Measurements from ENCODE around the gene RFC1. TPM values are rescaled to one million over a fixed set of nuclear protein-coding genes. Genes with fewer than 3 reads are reported as not detected.
A peak's percentile ranks its signal among the peaks of the same experiment; 100 is the strongest.

RFC1 gene
- total RNA-seq, 2 donors from 2014 or later = 30.9 to 46.8 TPM

- no peaks in the 10 kb centered on the region for H3K9me3 ChIP-seq
- H3K36me3 ChIP-seq (replicated peaks in 1 of 2; ENCODE audit: insufficient read depth in 1 of 2, low read depth in 2 of 2) = peaks cover 0 to 8% of the 10 kb centered on the region in 2 donors
- no peak for DNase-seq
- H3K27me3 ChIP-seq = no peaks in the 10 kb centered on the region
- intact Hi-C loops (cut with DNase I) = no loop called here
- no peak for ATAC-seq
- H3K4me3 ChIP-seq = no peak overlapping the region
- peaks cover 16% of the 10 kb centered on the region for H3K4me1 ChIP-seq
- TF ChIP-seq, protein P1, sequence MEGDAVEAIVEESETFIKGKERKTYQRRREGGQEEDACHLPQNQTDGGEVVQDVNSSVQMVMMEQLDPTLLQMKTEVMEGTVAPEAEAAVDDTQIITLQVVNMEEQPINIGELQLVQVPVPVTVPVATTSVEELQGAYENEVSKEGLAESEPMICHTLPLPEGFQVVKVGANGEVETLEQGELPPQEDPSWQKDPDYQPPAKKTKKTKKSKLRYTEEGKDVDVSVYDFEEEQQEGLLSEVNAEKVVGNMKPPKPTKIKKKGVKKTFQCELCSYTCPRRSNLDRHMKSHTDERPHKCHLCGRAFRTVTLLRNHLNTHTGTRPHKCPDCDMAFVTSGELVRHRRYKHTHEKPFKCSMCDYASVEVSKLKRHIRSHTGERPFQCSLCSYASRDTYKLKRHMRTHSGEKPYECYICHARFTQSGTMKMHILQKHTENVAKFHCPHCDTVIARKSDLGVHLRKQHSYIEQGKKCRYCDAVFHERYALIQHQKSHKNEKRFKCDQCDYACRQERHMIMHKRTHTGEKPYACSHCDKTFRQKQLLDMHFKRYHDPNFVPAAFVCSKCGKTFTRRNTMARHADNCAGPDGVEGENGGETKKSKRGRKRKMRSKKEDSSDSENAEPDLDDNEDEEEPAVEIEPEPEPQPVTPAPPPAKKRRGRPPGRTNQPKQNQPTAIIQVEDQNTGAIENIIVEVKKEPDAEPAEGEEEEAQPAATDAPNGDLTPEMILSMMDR (IDR thresholded peaks at IDR 0.05) = no peak
- no peak for TF ChIP-seq POLR2A (IDR thresholded peaks at IDR 0.05)
- no peak overlapping the region for H3K27ac ChIP-seq
Observed at GRCh38 chr4:39320381-39321115, 45.6 kb downstream of the RFC1 start.

- H3K4me3 ChIP-seq = no peak overlapping the region
- peaks cover 0 to 9% of the 10 kb centered on the region in 2 donors for H3K36me3 ChIP-seq (replicated peaks in 1 of 2; ENCODE audit: insufficient read depth in 1 of 2, low read depth in 2 of 2)
- no peaks in the 10 kb centered on the region for H3K27me3 ChIP-seq
- ATAC-seq (no peak), DNase-seq (no peak)
- H3K4me1 ChIP-seq = peaks cover 10% of the 10 kb centered on the region
- H3K27ac ChIP-seq = no peak overlapping the region
- TF ChIP-seq, protein P1 (IDR thresholded peaks at IDR 0.05) = no peak
- no peak for TF ChIP-seq POLR2A (IDR thresholded peaks at IDR 0.05)
- H3K9me3 ChIP-seq = no peaks in the 10 kb centered on the region
- intact Hi-C loops (cut with DNase I) = no loop called here
- WGBS, 2 donors = 93% methylated on average over 4 of the region's 4 CpGs
Observed at GRCh38 chr4:39319676-39320075, 46.5 kb downstream of the RFC1 start.

- 41% methylated on average over 4 of the region's 4 CpGs for WGBS, 2 donors
- H3K4me3 ChIP-seq = no peak overlapping the region
- H3K27me3 ChIP-seq = no peaks in the 10 kb centered on the region
- intact Hi-C loops (cut with DNase I) = no loop called here
- peaks cover 0 to 22% of the 10 kb centered on the region in 2 donors for H3K36me3 ChIP-seq (replicated peaks in 1 of 2; ENCODE audit: insufficient read depth in 1 of 2, low read depth in 2 of 2)
- H3K27ac ChIP-seq = peak overlapping the region in 1 of 4 donors; percentile 24
- DNase-seq (no peak), ATAC-seq (no peak)
- no peak for TF ChIP-seq POLR2A (IDR thresholded peaks at IDR 0.05)
- TF ChIP-seq, protein P1 (IDR thresholded peaks at IDR 0.05) = no peak
- no peaks in the 10 kb centered on the region for H3K9me3 ChIP-seq
- peaks cover 12% of the 10 kb centered on the region for H3K4me1 ChIP-seq
Observed at GRCh38 chr4:39312816-39313215, 53.3 kb downstream of the RFC1 start.

- Histone ChIP-seq H3K27ac (no peak overlapping the region), H3K4me1 (peaks cover 20% of the 10 kb centered on the region), H3K27me3 (no peaks in the 10 kb centered on the region), H3K9me3 (no peaks in the 10 kb centered on the region), H3K36me3 (replicated peaks in 1 of 2; ENCODE audit: insufficient read depth in 1 of 2, low read depth in 2 of 2) (peaks cover 0 to 14% of the 10 kb centered on the region in 2 donors), H3K4me3 (no peak overlapping the region)
- TF ChIP-seq, protein P1 (IDR thresholded peaks at IDR 0.05) = no peak
- TF ChIP-seq POLR2A (IDR thresholded peaks at IDR 0.05) = no peak
- ATAC-seq = no peak
- 25 to 46% methylated on average over 6 of the region's 6 CpGs for WGBS, 2 donors
- intact Hi-C loops (cut with DNase I) = no loop called here
- no peak for DNase-seq
Observed at GRCh38 chr4:39308611-39309010, 57.6 kb downstream of the RFC1 start.
